ENCODE measurements around the gene TFDP2.
"Not testable (repeated sequence)": the region's sequence is repeated elsewhere in the genome, so short reads cannot be mapped to it uniquely, and the experiment has no call there.

The TFDP2 gene

GRCh38 chr3:142013326-142013980 is 135.9 kb downstream of the TFDP2 start:
- no peak for FAIRE-seq

GRCh38 chr3:142009029-142009428 is 140.3 kb downstream of the TFDP2 start:
- FAIRE-seq = no peak

- no peak for FAIRE-seq
Measured at GRCh38 chr3:142007710-142008399, 141.5 kb downstream of the TFDP2 start.

- not testable (repeated sequence) for FAIRE-seq
Measured at GRCh38 chr3:142004957-142005356, 144.4 kb downstream of the TFDP2 start.

GRCh38 chr3:142004025-142004424 is 145.3 kb downstream of the TFDP2 start:
- no peak for FAIRE-seq

- no peak for FAIRE-seq
Measured at GRCh38 chr3:142003291-142003690, 146.1 kb downstream of the TFDP2 start.

- no peak for FAIRE-seq
Measured at GRCh38 chr3:142000325-142000870, 148.9 kb downstream of the TFDP2 start.

- FAIRE-seq = no peak
Measured at GRCh38 chr3:141998669-141999290, 150.6 kb downstream of the TFDP2 start.

- no peak for FAIRE-seq
Measured at GRCh38 chr3:141996437-141996836, 152.9 kb downstream of the TFDP2 start.

GRCh38 chr3:141994856-141995255 is 154.5 kb downstream of the TFDP2 start:
- no peak for FAIRE-seq

GRCh38 chr3:141992512-141992911 is 156.8 kb downstream of the TFDP2 start:
- no peak for FAIRE-seq

- FAIRE-seq = no peak
Measured at GRCh38 chr3:141986548-141987107, 162.7 kb downstream of the TFDP2 start.

- FAIRE-seq = no peak
Measured at GRCh38 chr3:141981084-141981483, 168.3 kb downstream of the TFDP2 start.

- no peak for FAIRE-seq
Measured at GRCh38 chr3:141979050-141979671, 170.2 kb downstream of the TFDP2 start.

- FAIRE-seq = not testable (repeated sequence)
Measured at GRCh38 chr3:141974777-141975176, 174.6 kb downstream of the TFDP2 start.

- FAIRE-seq = no peak
Measured at GRCh38 chr3:141972399-141972798, 176.9 kb downstream of the TFDP2 start.

GRCh38 chr3:141971571-141971970 is 177.8 kb downstream of the TFDP2 start:
- no peak for FAIRE-seq

- FAIRE-seq = no peak
Measured at GRCh38 chr3:141969711-141970110, 179.6 kb downstream of the TFDP2 start.

- no peak for FAIRE-seq
Measured at GRCh38 chr3:141965471-141965870, 183.9 kb downstream of the TFDP2 start.

GRCh38 chr3:141963301-141963700 is 186.0 kb downstream of the TFDP2 start:
- no peak for FAIRE-seq

- FAIRE-seq = no peak
Measured at GRCh38 chr3:141960731-141961130, 188.6 kb downstream of the TFDP2 start.

GRCh38 chr3:141959589-141960554 is 189.5 kb downstream of the TFDP2 start:
- no peak for FAIRE-seq
